SHP77 (cell line): ENCODE results near the gene CDKN2AIP.

ENCODE experiments used
- DNase-seq, 2 experiments: peaks; one replicate each; lab custom pipeline; 2025; lab: John Stamatoyannopoulos, UW

CDKN2AIP gene

DNA sequence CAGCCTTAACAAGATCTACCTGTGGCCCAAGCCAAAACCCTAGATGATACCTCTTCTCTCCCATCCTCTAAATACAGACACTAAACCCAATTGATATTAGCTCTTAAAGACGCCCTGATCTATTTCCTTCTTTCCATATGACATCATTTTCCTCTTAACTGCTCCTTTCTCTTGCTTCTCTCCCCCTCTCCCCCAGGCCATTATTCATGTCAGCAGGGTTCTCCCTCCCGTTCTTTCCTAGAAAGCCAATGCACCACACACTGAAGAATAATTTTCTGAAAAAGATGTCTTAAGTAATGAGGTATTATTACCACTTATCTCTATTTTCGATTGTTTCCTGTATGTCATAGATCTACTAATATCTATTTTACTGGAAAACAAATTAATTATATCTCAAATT is 50.7 kb downstream of the CDKN2AIP start:
- no peak for DNase-seq
